ENCODE data around the gene MEP1A. TPM values are rescaled to one million over a fixed set of nuclear protein-coding genes. Genes with fewer than 3 reads are reported as not detected.
"Not testable (repeated sequence)": the region's sequence is repeated elsewhere in the genome, so short reads cannot be mapped to it uniquely, and the experiment has no call there.

The MEP1A gene
- total and polyA plus RNA-seq, 2 donors (not counting 3 experiments of a cell fraction or from before 2014, with no cell fraction given), result not detected

DNA sequence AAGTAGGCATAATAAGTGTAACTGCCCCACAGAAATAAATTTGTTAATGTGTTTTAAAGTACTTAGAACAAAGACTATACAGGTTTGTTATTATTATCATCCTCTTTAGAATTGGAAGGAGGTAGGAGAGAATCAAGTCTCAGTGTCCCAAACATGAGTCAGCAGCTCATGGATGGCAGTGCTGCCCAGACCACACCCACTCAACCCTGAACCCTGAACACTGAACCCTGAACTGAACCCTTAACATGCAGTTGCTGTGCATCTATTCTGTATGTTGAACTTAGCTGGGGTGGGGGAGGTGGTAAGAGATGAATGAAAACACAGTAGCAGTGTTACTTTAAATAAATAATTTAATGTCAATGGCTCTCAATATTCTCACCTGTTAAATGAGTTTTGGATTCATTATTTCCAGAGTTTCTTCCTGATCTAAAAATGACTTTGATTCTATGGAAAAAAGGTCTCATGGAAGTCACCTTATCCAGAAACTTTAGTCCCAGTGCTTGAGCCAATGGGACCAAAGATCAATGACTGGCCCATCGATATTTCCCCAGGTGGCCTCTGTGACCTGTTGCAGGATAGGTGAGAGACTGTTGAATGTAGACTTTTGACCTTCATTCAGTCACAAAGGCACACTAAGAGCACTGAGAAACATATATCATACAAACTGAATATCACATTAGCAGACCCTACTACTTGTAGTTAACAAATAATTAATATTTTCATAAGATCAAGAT is 49.6 kb upstream of the MEP1A start:
- Histone ChIP-seq H3K36me3 (ENCODE audit: control insufficient read depth in 2 of 2, extremely low read depth in 1 of 2, insufficient read depth in 2 of 2, low read length in 2 of 2) (no peaks in the 10 kb centered on the region), H3K9ac (replicated peaks; ENCODE audit: extremely low read depth, insufficient read depth, low read length) (no peak overlapping the region), H3K9me1 (replicated peaks; ENCODE audit: control insufficient read depth, extremely low read depth, insufficient read depth, low read length) (no peaks in the 10 kb centered on the region), H3K4me3 (replicated peaks in 1 of 3; ENCODE audit: insufficient read depth in 1 of 3, low read depth in 1 of 3, low read length in 3 of 3) (no peak overlapping the region), H3K27ac (ENCODE audit: insufficient read depth, low read depth, low read length) (no peak overlapping the region), H3K9me3 (replicated peaks; ENCODE audit: control insufficient read depth, insufficient read depth, low read length) (no peaks in the 10 kb centered on the region), H3K4me2 (ENCODE audit: insufficient read depth, low read length) (no peak overlapping the region), H4K20me1 (replicated peaks; ENCODE audit: control insufficient read depth, extremely low read depth, insufficient read depth, low read length) (no peaks in the 10 kb centered on the region), H2AFZ (ENCODE audit: low read depth, low read length) (no peak overlapping the region), H3K27me3 (ENCODE audit: control insufficient read depth in 2 of 2, insufficient read depth in 2 of 2, low read length in 2 of 2) (peaks cover 0 to 6% of the 10 kb centered on the region in 2 experiments), H3K4me1 (ENCODE audit: control insufficient read depth, extremely low read depth, insufficient read depth, low read length) (no peaks in the 10 kb centered on the region), H3K79me2 (ENCODE audit: control insufficient read depth, insufficient read depth, low read length) (no peaks in the 10 kb centered on the region)
- dilution Hi-C loops (cut with MboI; ENCODE audit: extremely low pct_ligation_motif_present, low sequenced_read_pairs), result no loop called here
- DNase-seq (ENCODE audit: low read depth, low spot score), result no peak
- ChIA-PET CTCF (no interaction called here), POLR2A (no interaction called here)
- intact Hi-C loops (cut with micrococcal nuclease), result no loop called here
- BruUV-seq (replicated peaks), result no TSS peak
- TF ChIP-seq POLR2AphosphoS5 (IDR thresholded peaks at IDR 0.05; ENCODE audit: insufficient read depth, low read depth, low read length) (no peak), POLR2A (IDR thresholded peaks at IDR 0.05; ENCODE audit: low read depth, low read length) (no peak), MYC (IDR thresholded peaks at IDR 0.05; ENCODE audit: low read depth, low read length) (no peak), JUN (IDR thresholded peaks at IDR 0.05; ENCODE audit: borderline replicate concordance, insufficient read depth, insufficient read length, low read depth) (no peak), EZH2 (IDR thresholded peaks at IDR 0.05; ENCODE audit: borderline replicate concordance, low read depth, low read length, severe bottlenecking) (no peak), FOS (IDR thresholded peaks at IDR 0.05; ENCODE audit: borderline replicate concordance, insufficient read depth, low read length) (no peak)
- TF ChIP-seq, protein P1, sequence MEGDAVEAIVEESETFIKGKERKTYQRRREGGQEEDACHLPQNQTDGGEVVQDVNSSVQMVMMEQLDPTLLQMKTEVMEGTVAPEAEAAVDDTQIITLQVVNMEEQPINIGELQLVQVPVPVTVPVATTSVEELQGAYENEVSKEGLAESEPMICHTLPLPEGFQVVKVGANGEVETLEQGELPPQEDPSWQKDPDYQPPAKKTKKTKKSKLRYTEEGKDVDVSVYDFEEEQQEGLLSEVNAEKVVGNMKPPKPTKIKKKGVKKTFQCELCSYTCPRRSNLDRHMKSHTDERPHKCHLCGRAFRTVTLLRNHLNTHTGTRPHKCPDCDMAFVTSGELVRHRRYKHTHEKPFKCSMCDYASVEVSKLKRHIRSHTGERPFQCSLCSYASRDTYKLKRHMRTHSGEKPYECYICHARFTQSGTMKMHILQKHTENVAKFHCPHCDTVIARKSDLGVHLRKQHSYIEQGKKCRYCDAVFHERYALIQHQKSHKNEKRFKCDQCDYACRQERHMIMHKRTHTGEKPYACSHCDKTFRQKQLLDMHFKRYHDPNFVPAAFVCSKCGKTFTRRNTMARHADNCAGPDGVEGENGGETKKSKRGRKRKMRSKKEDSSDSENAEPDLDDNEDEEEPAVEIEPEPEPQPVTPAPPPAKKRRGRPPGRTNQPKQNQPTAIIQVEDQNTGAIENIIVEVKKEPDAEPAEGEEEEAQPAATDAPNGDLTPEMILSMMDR (IDR thresholded peaks at IDR 0.05; ENCODE audit: extremely low read depth in 1 of 2, insufficient read depth in 1 of 2, low read depth in 1 of 2, low read length in 2 of 2), result no peak
- TF ChIP-seq, protein P2, sequence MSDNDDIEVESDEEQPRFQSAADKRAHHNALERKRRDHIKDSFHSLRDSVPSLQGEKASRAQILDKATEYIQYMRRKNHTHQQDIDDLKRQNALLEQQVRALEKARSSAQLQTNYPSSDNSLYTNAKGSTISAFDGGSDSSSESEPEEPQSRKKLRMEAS (IDR thresholded peaks at IDR 0.05; ENCODE audit: insufficient read depth, insufficient read length), result no peak
- FAIRE-seq, result no peak

DNA sequence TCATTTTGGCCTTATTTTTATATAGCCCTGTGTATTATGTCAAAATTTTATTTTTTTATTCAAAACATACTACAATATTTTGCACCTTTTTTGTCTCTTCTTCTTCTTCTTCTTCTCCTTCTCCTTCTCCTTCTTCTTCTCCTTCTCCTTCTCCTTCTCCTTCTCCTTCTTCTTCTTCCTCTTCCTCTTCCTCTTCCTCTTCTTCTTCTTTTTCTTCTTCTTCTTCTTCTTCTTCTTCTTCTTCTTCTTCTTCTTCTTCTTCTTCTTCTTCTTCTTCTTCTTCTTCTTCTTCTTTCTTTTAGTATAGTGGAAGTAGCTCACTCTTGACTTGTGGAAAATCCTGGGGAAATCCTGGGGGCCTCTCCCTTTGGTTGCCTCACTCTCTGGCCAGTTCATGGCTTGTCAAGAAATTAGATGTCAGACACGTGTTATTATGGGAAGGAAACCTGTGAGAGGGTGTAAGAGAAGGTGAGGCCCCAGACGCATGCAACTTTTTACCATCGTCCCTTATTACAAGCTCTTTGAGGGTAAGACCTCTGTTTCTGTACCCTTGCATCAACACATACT is 48.9 kb upstream of the MEP1A start:
- dilution Hi-C loops (cut with MboI; ENCODE audit: extremely low pct_ligation_motif_present, low sequenced_read_pairs); H2AFZ ChIP-seq (ENCODE audit: low read depth, low read length); FAIRE-seq; H3K36me3 ChIP-seq (ENCODE audit: control insufficient read depth in 2 of 2, extremely low read depth in 1 of 2, insufficient read depth in 2 of 2, low read length in 2 of 2); H3K9ac ChIP-seq (replicated peaks; ENCODE audit: extremely low read depth, insufficient read depth, low read length); H3K27ac ChIP-seq (ENCODE audit: insufficient read depth, low read depth, low read length); H3K9me1 ChIP-seq (replicated peaks; ENCODE audit: control insufficient read depth, extremely low read depth, insufficient read depth, low read length); H3K4me1 ChIP-seq (ENCODE audit: control insufficient read depth, extremely low read depth, insufficient read depth, low read length); H3K27me3 ChIP-seq (ENCODE audit: control insufficient read depth in 2 of 2, insufficient read depth in 2 of 2, low read length in 2 of 2); H3K79me2 ChIP-seq (ENCODE audit: control insufficient read depth, insufficient read depth, low read length); intact Hi-C loops (cut with micrococcal nuclease); H4K20me1 ChIP-seq (replicated peaks; ENCODE audit: control insufficient read depth, extremely low read depth, insufficient read depth, low read length); H3K4me3 ChIP-seq (replicated peaks in 1 of 3; ENCODE audit: insufficient read depth in 1 of 3, low read depth in 1 of 3, low read length in 3 of 3); H3K9me3 ChIP-seq (replicated peaks; ENCODE audit: control insufficient read depth, insufficient read depth, low read length); BruUV-seq (replicated peaks); H3K4me2 ChIP-seq (ENCODE audit: insufficient read depth, low read length); POLR2A ChIA-PET; DNase-seq (ENCODE audit: low read depth, low spot score); CTCF ChIA-PET: not testable (repeated sequence)

Measured in endothelial cell of umbilical vein (primary cell).